Thyroid gland (tissue), 4 donors: ENCODE data around the gene TOGARAM1.

Experiments
- POLR2A ChIP-seq, 2 donors: fragments of 450-650 bp; IDR thresholded peaks; one replicate each; pipeline ENCODE4 v1.6.1; 2017; ENCODE audit warnings: antibody characterized with exemption in 2 of 2, mild to moderate bottlenecking in 2 of 2, moderate library complexity in 1 of 2
- TF ChIP-seq, protein P1 (sequence below), 6 experiments: fragments of 200-600 bp in 3 of 6; fragments of 450-650 bp in 3 of 6; sonication (generic) in 3 of 6; IDR thresholded peaks; one replicate each; pipeline ENCODE4 v1.5.1; 2016 to 2019; ENCODE audit warnings: antibody characterized with exemption in 6 of 6, mild to moderate bottlenecking in 2 of 6, inconsistent platforms in 1 of 6, moderate library complexity in 1 of 6

DNA sequence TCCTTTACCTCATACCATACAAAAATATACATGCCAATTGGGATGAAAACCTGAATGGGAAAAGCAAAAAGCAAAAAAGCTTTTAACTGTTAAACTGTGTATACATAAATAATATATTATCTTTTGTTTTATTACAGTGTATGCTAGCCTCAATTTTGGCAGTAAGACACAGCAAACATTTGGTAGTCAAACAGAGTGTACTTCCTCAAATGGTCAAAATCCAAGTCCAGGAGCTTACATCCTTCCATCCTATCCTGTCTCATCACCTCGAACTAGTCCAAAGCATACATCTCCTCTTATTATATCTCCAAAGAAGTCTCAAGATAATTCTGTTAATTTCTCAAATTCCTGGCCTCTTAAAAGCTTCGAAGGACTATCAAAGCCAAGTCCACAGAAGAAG is 41.9 kb downstream of the TOGARAM1 start:
- TF ChIP-seq, protein P1, sequence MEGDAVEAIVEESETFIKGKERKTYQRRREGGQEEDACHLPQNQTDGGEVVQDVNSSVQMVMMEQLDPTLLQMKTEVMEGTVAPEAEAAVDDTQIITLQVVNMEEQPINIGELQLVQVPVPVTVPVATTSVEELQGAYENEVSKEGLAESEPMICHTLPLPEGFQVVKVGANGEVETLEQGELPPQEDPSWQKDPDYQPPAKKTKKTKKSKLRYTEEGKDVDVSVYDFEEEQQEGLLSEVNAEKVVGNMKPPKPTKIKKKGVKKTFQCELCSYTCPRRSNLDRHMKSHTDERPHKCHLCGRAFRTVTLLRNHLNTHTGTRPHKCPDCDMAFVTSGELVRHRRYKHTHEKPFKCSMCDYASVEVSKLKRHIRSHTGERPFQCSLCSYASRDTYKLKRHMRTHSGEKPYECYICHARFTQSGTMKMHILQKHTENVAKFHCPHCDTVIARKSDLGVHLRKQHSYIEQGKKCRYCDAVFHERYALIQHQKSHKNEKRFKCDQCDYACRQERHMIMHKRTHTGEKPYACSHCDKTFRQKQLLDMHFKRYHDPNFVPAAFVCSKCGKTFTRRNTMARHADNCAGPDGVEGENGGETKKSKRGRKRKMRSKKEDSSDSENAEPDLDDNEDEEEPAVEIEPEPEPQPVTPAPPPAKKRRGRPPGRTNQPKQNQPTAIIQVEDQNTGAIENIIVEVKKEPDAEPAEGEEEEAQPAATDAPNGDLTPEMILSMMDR (IDR thresholded peaks at IDR 0.05): no peak
- no peak for TF ChIP-seq POLR2A (IDR thresholded peaks at IDR 0.05)
